H9 (cell line): ENCODE data around the gene KCTD2. TPM values are rescaled to one million over a fixed set of nuclear protein-coding genes. Genes with fewer than 3 reads are reported as not detected.

ENCODE experiments used
- DNase-seq: peaks from one replicate; pipeline ENCODE4 v3.0.0-alpha.2; 2017
- H2AFZ ChIP-seq: one replicate; pipeline ENCODE4 v1.6.1; 2013; ENCODE audit warnings: mild to moderate bottlenecking, low read length, control low read depth, moderate library complexity
- H2AK5ac ChIP-seq: 2 replicates; pipeline ENCODE4 v1.6.1; 2013; ENCODE audit warnings: low read length, control low read depth, mixed read lengths; ENCODE audit not compliant: insufficient read length
- H2BK120ac ChIP-seq: one replicate; pipeline ENCODE4 v1.6.1; 2013; ENCODE audit warnings: low read depth, mild to moderate bottlenecking, low read length, control low read depth, inconsistent platforms; ENCODE audit not compliant: poor library complexity, severe bottlenecking
- H2BK12ac ChIP-seq: 2 replicates; pipeline ENCODE4 v1.6.1; 2013; ENCODE audit warnings: low read length, control low read depth, mixed read lengths, low read depth; ENCODE audit not compliant: insufficient read length
- H2BK15ac ChIP-seq: 2 replicates; pipeline ENCODE4 v1.6.1; 2013; ENCODE audit warnings: low read depth, low read length, control low read depth
- H2BK20ac ChIP-seq: one replicate; pipeline ENCODE4 v1.6.1; 2013; ENCODE audit warnings: low read depth, mild to moderate bottlenecking, low read length, control low read depth, inconsistent platforms; ENCODE audit not compliant: poor library complexity, severe bottlenecking
- H2BK5ac ChIP-seq: 2 replicates; pipeline ENCODE4 v1.6.1; 2013; ENCODE audit warnings: low read length, control low read depth, mixed read lengths; ENCODE audit not compliant: insufficient read length
- H3K14ac ChIP-seq: 2 replicates; pipeline ENCODE4 v1.6.1; 2013; ENCODE audit warnings: low read length, control low read depth; ENCODE audit not compliant: insufficient read depth
- H3K18ac ChIP-seq: 2 replicates; pipeline ENCODE4 v1.6.1; 2013; ENCODE audit warnings: low read depth, mild to moderate bottlenecking, mixed read lengths, low read length, control low read depth; ENCODE audit not compliant: insufficient read length
- H3K23ac ChIP-seq: 2 replicates; pipeline ENCODE4 v1.6.1; 2013; ENCODE audit warnings: low read length, control low read depth, mixed read lengths, low read depth; ENCODE audit not compliant: insufficient read length
- H3K23me2 ChIP-seq: 2 replicates; pipeline ENCODE4 v1.6.1; 2013; ENCODE audit warnings: low read depth, mild to moderate bottlenecking, mixed read lengths, low read length, control low read depth; ENCODE audit not compliant: insufficient read length, poor library complexity, severe bottlenecking
- H3K27ac ChIP-seq: 2 replicates; pipeline ENCODE4 v1.5.1; 2013; ENCODE audit warnings: low read length, control low read depth, mixed read lengths, low read depth; ENCODE audit not compliant: insufficient read length
- H3K27me3 ChIP-seq: 2 replicates; pipeline ENCODE4 v1.6.1; 2013; ENCODE audit warnings: low read length, control low read depth, inconsistent platforms; ENCODE audit not compliant: insufficient read depth
- H3K4ac ChIP-seq: 2 replicates; pipeline ENCODE4 v1.6.1; 2013; ENCODE audit warnings: low read depth, mild to moderate bottlenecking, control low read depth, inconsistent platforms, low read length, moderate library complexity
- H3K4me1 ChIP-seq: 2 replicates; pipeline ENCODE4 v1.6.1; 2013; ENCODE audit warnings: low read length, control low read depth, inconsistent platforms; ENCODE audit not compliant: insufficient read depth
- H3K4me2 ChIP-seq: 2 replicates; pipeline ENCODE4 v1.6.1; 2013; ENCODE audit warnings: low read length, control low read depth, mixed read lengths; ENCODE audit not compliant: insufficient read length, insufficient read depth
- H3K56ac ChIP-seq: 2 replicates; pipeline ENCODE4 v1.6.1; 2013; ENCODE audit warnings: low read depth, mild to moderate bottlenecking, mixed read lengths, low read length, control low read depth; ENCODE audit not compliant: insufficient read length
- H3K79me1 ChIP-seq: 2 replicates; pipeline ENCODE4 v1.6.1; 2013; ENCODE audit warnings: low read depth, mild to moderate bottlenecking, moderate library complexity, low read length, control low read depth, inconsistent platforms; ENCODE audit not compliant: insufficient read depth, poor library complexity, severe bottlenecking
- H3K79me2 ChIP-seq: 2 replicates; pipeline ENCODE4 v1.6.1; 2013; ENCODE audit warnings: low read length, control low read depth, inconsistent platforms; ENCODE audit not compliant: insufficient read depth
- H3K9ac ChIP-seq: 2 replicates; pipeline ENCODE4 v1.6.1; 2013; ENCODE audit warnings: low read length, control low read depth, mixed read lengths; ENCODE audit not compliant: insufficient read length; ENCODE audit errors: extremely low read depth
- H3K9me3 ChIP-seq: one replicate; pipeline ENCODE4 v1.6.1; 2013; ENCODE audit warnings: low read depth, low read length, inconsistent platforms; ENCODE audit not compliant: control insufficient read depth
- H3T11ph ChIP-seq: one replicate; pipeline ENCODE4 v1.6.1; 2013; ENCODE audit warnings: mild to moderate bottlenecking, low read length, control low read depth, inconsistent platforms
- H4K20me1 ChIP-seq: one replicate; pipeline ENCODE4 v1.6.1; 2013; ENCODE audit not compliant: control insufficient read depth, insufficient read length, insufficient read depth
- H4K5ac ChIP-seq: 2 replicates; pipeline ENCODE4 v1.6.1; 2013; ENCODE audit warnings: low read depth, mild to moderate bottlenecking, mixed read lengths, low read length, control low read depth; ENCODE audit not compliant: insufficient read length
- H4K8ac ChIP-seq: replicated peaks from 2 replicates; pipeline ENCODE4 v1.6.1; 2013; ENCODE audit warnings: low read length, control low read depth, mixed read lengths, low read depth; ENCODE audit not compliant: insufficient read length
- H4K91ac ChIP-seq: 2 replicates; pipeline ENCODE4 v1.6.1; 2013; ENCODE audit warnings: low read depth, mild to moderate bottlenecking, moderate library complexity, mixed read lengths, low read length, control low read depth; ENCODE audit not compliant: insufficient read length
- H3K27ac Mint-ChIP-seq, 3 experiments: 2 replicates in 2 of 3; 3 replicates in 1 of 3; pipeline ENCODE4 v1.8.0; 2020 to 2021; ENCODE audit warnings: mixed read lengths in 3 of 3, mild to moderate bottlenecking in 1 of 3, moderate library complexity in 1 of 3
- H3K27me3 Mint-ChIP-seq: 2 replicates; pipeline ENCODE4 v1.8.0; 2021; ENCODE audit warnings: low read depth, mild to moderate bottlenecking, moderate library complexity, mixed read lengths
- H3K36me3 Mint-ChIP-seq, 3 experiments: 2 replicates in 2 of 3; 3 replicates in 1 of 3; pipeline ENCODE4 v1.8.0; 2020 to 2021; ENCODE audit warnings: low read depth in 3 of 3, mixed read lengths in 3 of 3; ENCODE audit not compliant: insufficient read depth in 1 of 3
- H3K4me1 Mint-ChIP-seq, 2 experiments: 2 replicates each; pipeline ENCODE4 v1.8.0; 2020; ENCODE audit warnings: mixed read lengths in 2 of 2
- H3K4me3 Mint-ChIP-seq, 2 experiments: 2 replicates in 1 of 2; 3 replicates in 1 of 2; pipeline ENCODE4 v1.8.0; 2020 to 2021; ENCODE audit warnings: mild to moderate bottlenecking in 2 of 2, mixed read lengths in 2 of 2, moderate library complexity in 1 of 2
- H3K9me3 Mint-ChIP-seq, 2 experiments: 2 replicates in 1 of 2; 3 replicates in 1 of 2; pipeline ENCODE4 v1.8.0; 2020; ENCODE audit warnings: mild to moderate bottlenecking in 2 of 2, mixed read lengths in 2 of 2, moderate library complexity in 1 of 2
- WGBS: extraction: QIAGEN DNeasy Blood & Tissue Kit; methylation state at CpG from one replicate; pipeline ENCODE4 v1.1.7; 2013; ENCODE audit warnings: missing lambda C conversion rate, low lambda C conversion rate, mixed read lengths; ENCODE audit not compliant: insufficient read length; ENCODE audit errors: extremely low coverage; 5-methylcytosine and 5-hydroxymethylcytosine counted together
- total RNA-seq: library from RNA; stranded (reverse); gene quantifications from 2 replicates; pipeline ENCODE4 v1.2.1, GENCODE V29; 2021
- TF ChIP-seq, protein P1 (sequence below): fragments of 200-600 bp; sonication (generic); conservative IDR thresholded peaks from 3 replicates; pipeline ENCODE4 v1.8.0; 2021; ENCODE audit warnings: antibody characterized with exemption, mild to moderate bottlenecking

The KCTD2 gene
- total RNA-seq, 1 experiment from 2014 or later, result 40.1 TPM

DNA sequence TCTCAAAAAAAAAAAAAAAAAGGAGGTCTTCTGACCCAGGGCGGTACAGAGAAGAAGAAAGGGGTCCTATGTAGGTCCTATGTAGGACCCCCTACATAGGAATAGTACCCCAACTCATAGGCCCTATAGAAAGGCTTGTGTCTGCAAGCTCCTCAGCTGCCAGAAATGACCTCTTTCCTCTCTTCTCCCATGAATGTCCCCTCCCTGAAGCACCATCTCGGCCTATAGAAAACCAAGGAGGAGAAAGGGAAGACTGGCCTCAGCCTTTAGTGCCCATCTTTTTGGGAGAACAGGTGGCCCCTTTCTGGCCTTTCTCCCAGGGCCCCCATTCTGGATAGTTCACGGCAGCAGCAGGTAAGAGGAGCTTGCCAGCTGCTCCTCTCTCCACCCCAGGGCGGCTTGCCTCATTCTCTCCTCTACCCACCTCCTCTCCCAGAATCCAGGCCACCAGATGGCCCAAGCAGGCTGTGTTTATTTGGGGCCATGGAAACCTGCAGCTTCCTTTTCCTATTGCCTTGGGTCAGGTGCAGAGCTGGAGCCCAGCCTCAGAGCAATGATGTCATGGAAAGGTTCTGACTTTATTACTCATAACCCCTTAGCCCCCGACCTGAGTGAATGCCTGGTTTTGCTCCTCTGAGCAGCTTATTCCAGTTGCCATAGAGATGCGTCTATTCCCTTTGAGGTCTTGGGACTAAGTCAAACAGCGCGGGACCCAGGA lies 36.2 kb upstream of the KCTD2 start:
- no peaks in the 10 kb centered on the region for H3K79me2 ChIP-seq
- no peak overlapping the region for H2AK5ac ChIP-seq
- no peaks in the 10 kb centered on the region for H3K9me3 ChIP-seq
- no peak overlapping the region for H2BK5ac ChIP-seq
- H3K27me3 ChIP-seq, result no peaks in the 10 kb centered on the region
- no peak overlapping the region for H4K91ac ChIP-seq
- peaks cover 23 to 25% of the 10 kb centered on the region in 2 experiments for H3K4me1 Mint-ChIP-seq
- no peak overlapping the region for H2BK15ac ChIP-seq
- H2BK12ac ChIP-seq, result no peak overlapping the region
- H3K18ac ChIP-seq, result no peak overlapping the region
- no peak overlapping the region for H3K9ac ChIP-seq
- no peak overlapping the region for H3K56ac ChIP-seq
- WGBS, result no CpG with 5 or more reads among the region's 8 CpGs
- no peak overlapping the region for H3K14ac ChIP-seq
- no peak overlapping the region for H3K4ac ChIP-seq
- no peaks in the 10 kb centered on the region for H4K20me1 ChIP-seq
- H3K23ac ChIP-seq, result no peak overlapping the region
- peak overlapping the region; percentile 52 to 61 (median 54); a peak in 2 of 7 replicates for H3K27ac Mint-ChIP-seq
- H3K36me3 Mint-ChIP-seq, result peaks cover 0 to 8% (median 2%) of the 10 kb centered on the region in 3 experiments; a peak in 3 of 7 replicates
- H3K27ac ChIP-seq, result no peak overlapping the region
- H3K23me2 ChIP-seq, result peaks cover 10% of the 10 kb centered on the region
- no peak overlapping the region for H4K5ac ChIP-seq
- peaks cover 2% of the 10 kb centered on the region for H3K27me3 Mint-ChIP-seq
- no peak overlapping the region for H3T11ph ChIP-seq
- H3K79me1 ChIP-seq, result no peaks in the 10 kb centered on the region
- H3K4me2 ChIP-seq, result no peak overlapping the region
- no peak overlapping the region for H2BK120ac ChIP-seq
- TF ChIP-seq, protein P1, sequence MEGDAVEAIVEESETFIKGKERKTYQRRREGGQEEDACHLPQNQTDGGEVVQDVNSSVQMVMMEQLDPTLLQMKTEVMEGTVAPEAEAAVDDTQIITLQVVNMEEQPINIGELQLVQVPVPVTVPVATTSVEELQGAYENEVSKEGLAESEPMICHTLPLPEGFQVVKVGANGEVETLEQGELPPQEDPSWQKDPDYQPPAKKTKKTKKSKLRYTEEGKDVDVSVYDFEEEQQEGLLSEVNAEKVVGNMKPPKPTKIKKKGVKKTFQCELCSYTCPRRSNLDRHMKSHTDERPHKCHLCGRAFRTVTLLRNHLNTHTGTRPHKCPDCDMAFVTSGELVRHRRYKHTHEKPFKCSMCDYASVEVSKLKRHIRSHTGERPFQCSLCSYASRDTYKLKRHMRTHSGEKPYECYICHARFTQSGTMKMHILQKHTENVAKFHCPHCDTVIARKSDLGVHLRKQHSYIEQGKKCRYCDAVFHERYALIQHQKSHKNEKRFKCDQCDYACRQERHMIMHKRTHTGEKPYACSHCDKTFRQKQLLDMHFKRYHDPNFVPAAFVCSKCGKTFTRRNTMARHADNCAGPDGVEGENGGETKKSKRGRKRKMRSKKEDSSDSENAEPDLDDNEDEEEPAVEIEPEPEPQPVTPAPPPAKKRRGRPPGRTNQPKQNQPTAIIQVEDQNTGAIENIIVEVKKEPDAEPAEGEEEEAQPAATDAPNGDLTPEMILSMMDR, result no peak
- H3K9me3 Mint-ChIP-seq, result no peaks in the 10 kb centered on the region
- no peak overlapping the region for H2BK20ac ChIP-seq
- H4K8ac ChIP-seq, result no peak overlapping the region
- H3K4me3 Mint-ChIP-seq, result peak overlapping the region; percentile 15 to 87; a peak in 4 of 5 replicates
- no peak overlapping the region for H2AFZ ChIP-seq
- no peaks in the 10 kb centered on the region; the same call in 1 of the 2 replicates for H3K4me1 ChIP-seq
- DNase-seq, result peak; percentile 75
